Transverse colon (tissue), 4 donors: ENCODE measurements around the gene PLIN5.

ENCODE experiments used
- POLR2A ChIP-seq: fragments of 450-650 bp; IDR thresholded peaks from one replicate; pipeline ENCODE4 v1.6.1; 2016; ENCODE audit warnings: antibody characterized with exemption, mild to moderate bottlenecking, moderate library complexity
- POLR2AphosphoS5 ChIP-seq, 3 donors: sonication (generic); formaldehyde crosslinking; IDR thresholded peaks; one replicate each; pipeline ENCODE4 v1.6.1; 2016; ENCODE audit warnings: antibody characterized with exemption in 3 of 3
- TF ChIP-seq, protein P1 (sequence below), 5 experiments: fragments of 200-600 bp in 3 of 5; fragments of 450-650 bp in 2 of 5; sonication (generic) in 3 of 5; IDR thresholded peaks; 1 replicate in 2 of 5; 2 replicates in 3 of 5; pipeline ENCODE4 v1.5.1; 2016 to 2017; ENCODE audit warnings: antibody characterized with exemption in 5 of 5, inconsistent platforms in 3 of 5, mild to moderate bottlenecking in 2 of 5, moderate library complexity in 1 of 5

DNA sequence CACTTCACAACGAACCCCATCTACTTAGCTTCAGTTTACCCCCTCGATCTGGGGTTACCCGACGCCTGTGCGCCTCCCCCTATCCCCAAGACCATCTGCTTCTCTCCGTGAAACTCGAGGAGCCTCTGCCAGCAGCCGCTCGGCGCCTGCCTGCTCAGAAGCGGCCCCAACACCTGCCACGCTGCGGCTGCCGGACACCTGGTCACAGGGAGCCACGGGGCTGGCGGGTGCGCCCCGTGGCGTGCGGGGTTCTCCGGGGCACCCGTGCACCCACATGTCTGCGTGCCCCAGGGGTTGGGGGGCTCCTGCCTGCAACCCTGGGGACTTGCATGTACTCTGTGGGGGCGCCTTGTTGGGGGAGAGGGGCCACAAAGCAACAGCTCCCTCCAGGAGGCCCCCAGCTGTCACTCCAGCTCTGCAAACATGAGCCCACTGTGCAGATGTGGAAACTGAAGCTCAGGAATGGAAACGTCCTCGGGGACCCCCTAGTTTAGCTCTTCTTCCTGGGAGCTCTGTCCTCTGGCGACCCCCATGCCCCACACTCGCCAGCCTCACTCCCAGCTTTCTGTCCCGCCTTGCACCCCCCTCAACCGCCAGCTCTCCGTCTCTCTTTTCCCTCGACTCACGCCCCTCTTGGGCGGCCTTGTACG, 31.5 kb upstream of the PLIN5 start:
- TF ChIP-seq POLR2A: no peak
- TF ChIP-seq, protein P1, sequence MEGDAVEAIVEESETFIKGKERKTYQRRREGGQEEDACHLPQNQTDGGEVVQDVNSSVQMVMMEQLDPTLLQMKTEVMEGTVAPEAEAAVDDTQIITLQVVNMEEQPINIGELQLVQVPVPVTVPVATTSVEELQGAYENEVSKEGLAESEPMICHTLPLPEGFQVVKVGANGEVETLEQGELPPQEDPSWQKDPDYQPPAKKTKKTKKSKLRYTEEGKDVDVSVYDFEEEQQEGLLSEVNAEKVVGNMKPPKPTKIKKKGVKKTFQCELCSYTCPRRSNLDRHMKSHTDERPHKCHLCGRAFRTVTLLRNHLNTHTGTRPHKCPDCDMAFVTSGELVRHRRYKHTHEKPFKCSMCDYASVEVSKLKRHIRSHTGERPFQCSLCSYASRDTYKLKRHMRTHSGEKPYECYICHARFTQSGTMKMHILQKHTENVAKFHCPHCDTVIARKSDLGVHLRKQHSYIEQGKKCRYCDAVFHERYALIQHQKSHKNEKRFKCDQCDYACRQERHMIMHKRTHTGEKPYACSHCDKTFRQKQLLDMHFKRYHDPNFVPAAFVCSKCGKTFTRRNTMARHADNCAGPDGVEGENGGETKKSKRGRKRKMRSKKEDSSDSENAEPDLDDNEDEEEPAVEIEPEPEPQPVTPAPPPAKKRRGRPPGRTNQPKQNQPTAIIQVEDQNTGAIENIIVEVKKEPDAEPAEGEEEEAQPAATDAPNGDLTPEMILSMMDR (IDR thresholded peaks at IDR 0.05): no peak
- TF ChIP-seq POLR2AphosphoS5 (IDR thresholded peaks at IDR 0.05): no peak
